NCI-H526 treated with DMSO at 0.1 percent for 48 hours (cell line): ENCODE results near the gene TRIP6.
"Not testable (repeated sequence)": the region's sequence is repeated elsewhere in the genome, so short reads cannot be mapped to it uniquely, and the experiment has no call there.

ENCODE experiments used
- DNase-seq: peaks from one replicate; lab custom pipeline; 2025; lab: John Stamatoyannopoulos, UW

The TRIP6 gene

GRCh38 chr7:100839361-100839760, 27.8 kb upstream of the TRIP6 start:
- no peak for DNase-seq

- DNase-seq = no peak
These were observed 26.6 kb upstream of the TRIP6 start for GRCh38 chr7:100840470-100841100.

- no peak for DNase-seq
These were observed 19.8 kb upstream of the TRIP6 start for GRCh38 chr7:100847360-100847759.

- peak; percentile 73 for DNase-seq
These were observed 14.9 kb upstream of the TRIP6 start, which contains the start of gene SLC12A9 for GRCh38 chr7:100852048-100852872. Gene SLC12A9 (plus strand): TSS chr7:100852713. CDS start chr7:100854198, 1,485 bp downstream.

- no peak for DNase-seq
These were observed 12.9 kb upstream of the TRIP6 start for GRCh38 chr7:100854146-100854895.

- not testable (repeated sequence) for DNase-seq
These were observed 12.3 kb upstream of the TRIP6 start for GRCh38 chr7:100854899-100855298.

- DNase-seq = no peak
These were observed 11.7 kb upstream of the TRIP6 start for GRCh38 chr7:100855515-100855914.

GRCh38 chr7:100856871-100857282, 10.3 kb upstream of the TRIP6 start:
- DNase-seq = no peak

GRCh38 chr7:100859856-100860255, 7.3 kb upstream of the TRIP6 start:
- DNase-seq = no peak

GRCh38 chr7:100860702-100861615, 6.2 kb upstream of the TRIP6 start:
- no peak for DNase-seq

GRCh38 chr7:100861616-100861985, 5.6 kb upstream of the TRIP6 start:
- no peak for DNase-seq

GRCh38 chr7:100863406-100863950, 3.7 kb upstream of the TRIP6 start:
- no peak for DNase-seq

- DNase-seq = no peak
These were observed 2.8 kb upstream of the TRIP6 start for GRCh38 chr7:100864263-100864845.

- DNase-seq = no peak
These were observed 1.7 kb upstream of the TRIP6 start for GRCh38 chr7:100865372-100865911.

GRCh38 chr7:100865938-100866728, 1.1 kb upstream of the TRIP6 start:
- no peak for DNase-seq

- DNase-seq = no peak
These were observed 503 bp upstream of the TRIP6 start for GRCh38 chr7:100866729-100867039.

- DNase-seq = no peak
These were observed 744 bp downstream of the TRIP6 start for GRCh38 chr7:100867776-100868485.

GRCh38 chr7:100873599-100874299, 6.6 kb downstream of the TRIP6 start:
- DNase-seq = no peak

GRCh38 chr7:100874300-100874576, 7.1 kb downstream of the TRIP6 start:
- no peak for DNase-seq
